Measurements from ENCODE around the gene UCMA.

UCMA gene

GRCh38 chr10:13187135-13187534, 47.0 kb downstream of the UCMA start:
- DNase-seq (ENCODE audit: low read depth in 2 of 2) = no peak

GRCh38 chr10:13184730-13185514, 49.3 kb downstream of the UCMA start:
- no peak for DNase-seq (ENCODE audit: low read depth in 2 of 2)

GRCh38 chr10:13184276-13184675, 49.9 kb downstream of the UCMA start:
- no peak for DNase-seq (ENCODE audit: low read depth in 2 of 2)

- no peak for DNase-seq (ENCODE audit: low read depth in 2 of 2)
These were observed 50.5 kb downstream of the UCMA start for GRCh38 chr10:13183625-13184024.

- no peak for DNase-seq (ENCODE audit: low read depth in 2 of 2)
These were observed 51.8 kb downstream of the UCMA start for GRCh38 chr10:13182424-13182823.

GRCh38 chr10:13180788-13181187, 53.4 kb downstream of the UCMA start:
- DNase-seq (ENCODE audit: low read depth in 2 of 2) = no peak

GRCh38 chr10:13173616-13174015, 60.6 kb downstream of the UCMA start:
- no peak for DNase-seq (ENCODE audit: low read depth in 2 of 2)

Data from stimulated activated CD8-positive, alpha-beta memory T cell treated with anti-CD3 and anti-CD28 coated beads, Interleukin-7, amount 100 ng/mL, for 4 hours (primary cell).